GM12878 (cell line): ENCODE results near the gene KCNQ1.

Source experiments
- CBX3 ChIP-seq: fragments of 200-600 bp; sonication (generic); IDR thresholded peaks from 2 replicates; pipeline ENCODE4 v1.6.1; 2016; ENCODE audit warnings: low read depth, borderline replicate concordance
- ESRRA ChIP-seq: IDR thresholded peaks from 2 replicates; pipeline ENCODE4 v1.6.1; 2012; ENCODE audit warnings: mild to moderate bottlenecking, low read length, improper control_type of control experiment
- EZH2 ChIP-seq: IDR thresholded peaks from 2 replicates; pipeline ENCODE4 v1.6.1; 2012; ENCODE audit warnings: low read depth, mild to moderate bottlenecking, control low read depth, inconsistent platforms, low read length, borderline replicate concordance; ENCODE audit not compliant: control insufficient read depth
- NRF1 ChIP-seq: conservative IDR thresholded peaks from 2 replicates; pipeline ENCODE4 v1.6.1; 2011; ENCODE audit warnings: mild to moderate bottlenecking, low read depth, low read length, improper control_type of control experiment
- PML ChIP-seq: IDR thresholded peaks from 2 replicates; pipeline ENCODE4 v1.6.1; 2012; ENCODE audit warnings: low read length, inconsistent platforms

DNA sequence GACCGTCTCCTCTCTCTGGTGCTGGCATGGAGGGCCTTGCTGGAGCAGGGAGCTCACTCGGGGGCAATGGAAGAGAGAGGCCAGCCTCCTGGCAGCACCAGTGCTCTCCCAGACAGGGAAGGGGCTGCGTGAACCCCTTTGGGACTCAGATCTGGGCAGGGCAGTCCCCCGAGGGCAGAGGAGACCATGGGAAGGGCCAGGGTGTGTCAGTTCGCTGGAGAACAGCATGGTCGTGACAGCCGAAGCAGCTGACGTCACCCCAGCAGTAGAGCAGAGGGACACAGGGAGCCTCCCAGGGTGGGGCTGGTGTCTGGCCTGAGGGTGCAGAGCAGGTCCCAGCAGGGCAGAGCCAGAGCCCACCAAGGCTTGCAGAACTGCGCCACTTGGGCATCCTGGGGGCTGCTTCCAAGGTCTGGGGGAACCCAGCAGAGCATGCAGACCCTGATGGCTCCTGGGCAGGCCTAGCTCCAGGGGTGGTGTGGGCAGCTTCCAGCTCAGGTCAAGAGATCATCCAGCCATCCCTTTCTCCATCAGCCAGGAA is 326.0 kb downstream of the KCNQ1 start:
- TF ChIP-seq ESRRA (no peak), PML (no peak), NRF1 (no peak), EZH2 (no peak), CBX3 (no peak)
